DND-41 (cell line): ENCODE measurements around the gene GNE.

ENCODE experiments used
- EZH2 ChIP-seq: IDR thresholded peaks from 3 replicates; pipeline ENCODE4 v1.6.1; 2012; ENCODE audit warnings: borderline replicate concordance, low read depth, mild to moderate bottlenecking, moderate library complexity, low read length, inconsistent platforms; ENCODE audit not compliant: severe bottlenecking
- TF ChIP-seq, protein P1 (sequence below): IDR thresholded peaks from 2 replicates; pipeline ENCODE4 v1.5.1; 2012; ENCODE audit warnings: borderline replicate concordance, low read length, moderate library complexity, mild to moderate bottlenecking; ENCODE audit not compliant: poor library complexity, severe bottlenecking; ENCODE audit errors: extremely low read depth

DNA sequence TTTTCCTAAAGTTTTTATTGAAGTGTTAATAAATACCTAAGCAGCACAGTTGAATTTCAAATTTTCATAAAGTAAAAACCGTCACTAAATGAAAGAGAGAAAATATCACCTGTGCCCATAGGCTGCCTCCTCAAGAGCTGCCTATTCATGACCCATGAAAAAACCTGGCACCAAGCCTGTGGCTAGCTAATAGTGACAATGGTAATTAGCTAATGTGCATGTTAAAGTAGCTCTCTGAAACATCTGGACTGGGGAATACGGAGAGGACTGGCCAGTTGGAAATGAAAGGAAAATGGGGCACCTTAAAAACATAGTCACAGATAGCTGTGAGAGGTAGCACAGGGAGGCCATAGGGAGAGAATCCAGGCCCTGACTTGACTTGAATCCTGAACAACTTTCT, 5.4 kb upstream of the GNE start:
- TF ChIP-seq, protein P1, sequence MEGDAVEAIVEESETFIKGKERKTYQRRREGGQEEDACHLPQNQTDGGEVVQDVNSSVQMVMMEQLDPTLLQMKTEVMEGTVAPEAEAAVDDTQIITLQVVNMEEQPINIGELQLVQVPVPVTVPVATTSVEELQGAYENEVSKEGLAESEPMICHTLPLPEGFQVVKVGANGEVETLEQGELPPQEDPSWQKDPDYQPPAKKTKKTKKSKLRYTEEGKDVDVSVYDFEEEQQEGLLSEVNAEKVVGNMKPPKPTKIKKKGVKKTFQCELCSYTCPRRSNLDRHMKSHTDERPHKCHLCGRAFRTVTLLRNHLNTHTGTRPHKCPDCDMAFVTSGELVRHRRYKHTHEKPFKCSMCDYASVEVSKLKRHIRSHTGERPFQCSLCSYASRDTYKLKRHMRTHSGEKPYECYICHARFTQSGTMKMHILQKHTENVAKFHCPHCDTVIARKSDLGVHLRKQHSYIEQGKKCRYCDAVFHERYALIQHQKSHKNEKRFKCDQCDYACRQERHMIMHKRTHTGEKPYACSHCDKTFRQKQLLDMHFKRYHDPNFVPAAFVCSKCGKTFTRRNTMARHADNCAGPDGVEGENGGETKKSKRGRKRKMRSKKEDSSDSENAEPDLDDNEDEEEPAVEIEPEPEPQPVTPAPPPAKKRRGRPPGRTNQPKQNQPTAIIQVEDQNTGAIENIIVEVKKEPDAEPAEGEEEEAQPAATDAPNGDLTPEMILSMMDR, result no peak
- TF ChIP-seq EZH2, result no peak
